Adrenal gland (tissue), 5 donors: ENCODE measurements around the gene PRKG1.

ENCODE experiments used
- POLR2A ChIP-seq, 2 donors: fragments of 450-650 bp; IDR thresholded peaks; one replicate each; pipeline ENCODE4 v1.6.1; 2017; ENCODE audit warnings: antibody characterized with exemption in 2 of 2, mild to moderate bottlenecking in 2 of 2, moderate library complexity in 1 of 2
- TF ChIP-seq, protein P1 (sequence below), 6 experiments: fragments of 450-650 bp in 4 of 6; fragments of 200-600 bp in 2 of 6; sonication (generic) in 1 of 6; IDR thresholded peaks; 1 replicate in 5 of 6; 2 replicates in 1 of 6; pipeline versions ENCODE4 v1.5.1 to v1.8.0; 2016 to 2021; ENCODE audit warnings: antibody characterized with exemption in 6 of 6, mild to moderate bottlenecking in 2 of 6, moderate library complexity in 1 of 6
- donor health status: DM: no; HTN: no; CAD: no.

DNA sequence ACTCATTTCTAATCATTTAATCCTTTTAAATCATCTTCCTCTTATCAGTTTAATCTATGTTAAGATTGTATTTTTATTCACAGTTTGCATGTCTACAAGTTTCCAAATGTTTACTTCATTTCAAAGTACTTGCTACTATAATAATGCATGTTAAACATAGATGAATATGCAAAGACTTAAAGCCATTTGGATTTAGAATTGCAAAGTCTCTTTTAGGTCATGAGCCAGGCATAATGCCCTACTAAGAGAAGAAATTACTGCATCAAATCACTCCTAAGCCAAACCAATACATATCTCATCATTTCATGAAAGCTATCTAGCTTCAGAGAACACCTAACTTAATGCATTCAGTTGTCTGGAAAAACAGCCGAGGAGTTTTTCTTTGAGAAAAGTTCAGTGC, 266.1 kb downstream of the PRKG1 start:
- no peak for TF ChIP-seq POLR2A (IDR thresholded peaks at IDR 0.05)
- TF ChIP-seq, protein P1, sequence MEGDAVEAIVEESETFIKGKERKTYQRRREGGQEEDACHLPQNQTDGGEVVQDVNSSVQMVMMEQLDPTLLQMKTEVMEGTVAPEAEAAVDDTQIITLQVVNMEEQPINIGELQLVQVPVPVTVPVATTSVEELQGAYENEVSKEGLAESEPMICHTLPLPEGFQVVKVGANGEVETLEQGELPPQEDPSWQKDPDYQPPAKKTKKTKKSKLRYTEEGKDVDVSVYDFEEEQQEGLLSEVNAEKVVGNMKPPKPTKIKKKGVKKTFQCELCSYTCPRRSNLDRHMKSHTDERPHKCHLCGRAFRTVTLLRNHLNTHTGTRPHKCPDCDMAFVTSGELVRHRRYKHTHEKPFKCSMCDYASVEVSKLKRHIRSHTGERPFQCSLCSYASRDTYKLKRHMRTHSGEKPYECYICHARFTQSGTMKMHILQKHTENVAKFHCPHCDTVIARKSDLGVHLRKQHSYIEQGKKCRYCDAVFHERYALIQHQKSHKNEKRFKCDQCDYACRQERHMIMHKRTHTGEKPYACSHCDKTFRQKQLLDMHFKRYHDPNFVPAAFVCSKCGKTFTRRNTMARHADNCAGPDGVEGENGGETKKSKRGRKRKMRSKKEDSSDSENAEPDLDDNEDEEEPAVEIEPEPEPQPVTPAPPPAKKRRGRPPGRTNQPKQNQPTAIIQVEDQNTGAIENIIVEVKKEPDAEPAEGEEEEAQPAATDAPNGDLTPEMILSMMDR (IDR thresholded peaks at IDR 0.05) = no peak
